Activated T-cell treated with anti-CD3 and anti-CD28 coated beads, Interleukin-2, amount 50 U/mL, for 48 hours (primary cell): Measurements from ENCODE around the gene CARD14.
"Not testable (repeated sequence)": the region's sequence is repeated elsewhere in the genome, so short reads cannot be mapped to it uniquely, and the experiment has no call there.

Source experiments
- DNase-seq, 2 experiments: peaks; one replicate each; pipeline ENCODE4 v3.0.0-alpha.2; 2020

The CARD14 gene

GRCh38 chr17:80229011-80229410, 59.2 kb downstream of the CARD14 start:
- no peak for DNase-seq

- no peak for DNase-seq
Observed at GRCh38 chr17:80232438-80232837, 62.6 kb downstream of the CARD14 start.

DNA sequence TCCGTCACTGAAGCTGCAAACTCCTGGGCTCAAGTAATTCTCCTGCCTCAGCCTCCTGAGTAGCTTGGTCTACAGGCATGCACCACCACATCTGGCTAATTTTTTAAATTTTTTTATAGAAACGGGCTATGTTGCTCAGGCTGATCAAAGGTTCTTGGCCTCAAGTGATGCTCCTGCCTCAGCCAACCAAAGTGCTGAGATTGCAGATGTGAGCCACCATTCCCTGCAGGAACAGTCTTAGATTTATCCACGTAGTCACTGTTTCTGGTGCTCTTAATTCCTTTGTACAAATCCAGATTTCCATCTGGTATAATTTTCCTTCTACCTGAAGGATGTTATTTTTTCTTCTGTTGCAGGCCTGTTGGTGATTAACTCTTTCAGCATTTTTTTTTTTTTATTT, 63.4 kb downstream of the CARD14 start:
- no peak for DNase-seq

- no peak for DNase-seq
Observed at GRCh38 chr17:80236911-80237310, 67.1 kb downstream of the CARD14 start.

- no peak for DNase-seq
Observed at GRCh38 chr17:80237386-80237785, 67.6 kb downstream of the CARD14 start.

DNA sequence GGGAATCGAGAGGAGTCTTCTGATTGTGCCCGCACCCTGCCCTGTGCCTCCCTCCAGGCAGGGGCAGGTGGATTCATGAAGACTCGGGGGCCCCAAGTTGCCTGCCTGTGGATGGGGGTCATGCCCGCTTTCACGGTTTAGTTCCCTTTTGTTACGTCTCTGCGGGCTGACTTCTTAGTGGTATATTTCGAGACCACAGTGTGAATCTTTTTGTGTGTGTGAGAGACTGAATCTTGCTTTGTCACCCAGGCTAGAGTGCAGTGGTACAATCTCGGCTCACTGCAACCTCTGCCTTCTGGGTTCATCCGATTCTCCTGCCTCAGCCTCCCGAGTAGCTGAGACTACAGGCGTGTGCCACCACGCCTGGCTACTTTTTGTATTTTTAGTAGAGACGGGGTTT, 72.7 kb downstream of the CARD14 start:
- no peak for DNase-seq

GRCh38 chr17:80243526-80244433, 74.0 kb downstream of the CARD14 start:
- no peak for DNase-seq

- DNase-seq: not testable (repeated sequence)
Observed at GRCh38 chr17:80244448-80244847, 74.6 kb downstream of the CARD14 start.

DNA sequence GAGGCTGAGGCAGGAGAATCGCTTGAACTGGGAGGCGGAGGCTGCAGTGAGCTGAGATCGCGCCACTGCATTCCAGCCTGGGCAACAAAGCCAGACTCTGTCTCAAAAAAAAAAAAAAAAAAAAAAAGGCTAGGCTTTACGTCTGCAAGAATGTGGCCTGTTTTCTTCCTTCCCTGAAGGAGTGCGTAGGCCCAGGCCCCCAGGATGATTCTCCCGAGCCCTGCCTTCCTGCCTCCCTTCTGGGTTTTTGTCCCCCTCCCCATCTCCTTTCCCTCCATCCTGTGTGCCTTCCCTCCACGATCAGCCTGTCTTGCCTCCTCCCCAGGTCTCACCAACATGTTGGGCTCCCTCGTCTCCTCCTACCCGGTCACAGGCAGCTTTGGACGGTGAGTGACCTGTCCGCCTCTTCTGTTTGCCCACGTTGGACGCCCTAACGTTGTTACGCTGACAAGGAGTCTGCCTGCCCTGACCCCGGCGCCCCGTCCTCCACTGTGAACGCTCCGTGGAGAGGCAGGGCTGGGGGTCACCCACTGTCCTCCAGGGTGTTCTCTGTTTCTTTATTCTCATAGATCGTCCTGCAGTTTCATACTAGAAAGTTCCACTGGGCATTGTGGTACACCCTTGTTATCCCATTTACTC, 75.2 kb downstream of the CARD14 start:
- no peak for DNase-seq

- DNase-seq: no peak
Observed at GRCh38 chr17:80245566-80246265, 75.9 kb downstream of the CARD14 start.

DNA sequence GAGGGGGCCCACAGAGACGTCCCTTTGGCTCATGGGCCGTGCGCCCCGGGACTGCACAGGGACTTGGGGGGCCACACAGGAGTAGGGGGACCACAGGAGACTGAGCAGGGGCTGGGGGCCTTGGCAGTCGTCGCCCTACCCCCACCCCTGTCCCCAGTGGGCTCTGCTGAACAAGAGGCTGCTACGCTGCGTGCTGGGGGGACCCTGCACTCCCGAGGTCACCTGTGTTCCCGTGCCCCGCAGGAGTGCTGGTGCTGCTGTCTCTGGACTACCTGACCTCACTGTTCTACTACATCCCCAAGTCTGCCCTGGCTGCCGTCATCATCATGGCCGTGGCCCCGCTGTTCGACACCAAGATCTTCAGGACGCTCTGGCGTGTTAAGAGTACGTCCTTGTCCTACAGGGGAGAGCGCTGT, 76.4 kb downstream of the CARD14 start:
- no peak for DNase-seq

DNA sequence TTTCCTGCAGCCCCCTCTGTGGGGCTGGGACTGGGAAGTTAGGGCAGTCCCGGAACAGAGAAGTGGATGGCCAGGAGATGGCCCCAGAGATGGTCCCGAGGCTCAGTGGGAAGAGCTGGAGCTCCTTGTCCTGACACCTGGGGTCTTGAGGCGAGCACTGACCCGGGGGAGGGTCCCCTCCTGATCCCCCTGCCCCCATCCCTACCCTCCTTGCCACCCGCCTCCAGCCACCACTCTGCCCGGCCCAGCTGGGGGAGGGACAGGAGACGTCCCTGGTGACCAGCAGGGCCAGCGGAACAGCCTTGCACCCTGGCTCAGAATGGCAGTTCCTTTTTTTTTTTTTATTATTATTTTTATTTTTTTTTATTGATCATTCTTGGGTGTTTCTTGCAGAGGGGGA, 76.9 kb downstream of the CARD14 start:
- DNase-seq: no peak

- no peak for DNase-seq
Observed at GRCh38 chr17:80247561-80247960, 77.7 kb downstream of the CARD14 start.

- DNase-seq: no peak
Observed at GRCh38 chr17:80248001-80248893, 78.4 kb downstream of the CARD14 start.

DNA sequence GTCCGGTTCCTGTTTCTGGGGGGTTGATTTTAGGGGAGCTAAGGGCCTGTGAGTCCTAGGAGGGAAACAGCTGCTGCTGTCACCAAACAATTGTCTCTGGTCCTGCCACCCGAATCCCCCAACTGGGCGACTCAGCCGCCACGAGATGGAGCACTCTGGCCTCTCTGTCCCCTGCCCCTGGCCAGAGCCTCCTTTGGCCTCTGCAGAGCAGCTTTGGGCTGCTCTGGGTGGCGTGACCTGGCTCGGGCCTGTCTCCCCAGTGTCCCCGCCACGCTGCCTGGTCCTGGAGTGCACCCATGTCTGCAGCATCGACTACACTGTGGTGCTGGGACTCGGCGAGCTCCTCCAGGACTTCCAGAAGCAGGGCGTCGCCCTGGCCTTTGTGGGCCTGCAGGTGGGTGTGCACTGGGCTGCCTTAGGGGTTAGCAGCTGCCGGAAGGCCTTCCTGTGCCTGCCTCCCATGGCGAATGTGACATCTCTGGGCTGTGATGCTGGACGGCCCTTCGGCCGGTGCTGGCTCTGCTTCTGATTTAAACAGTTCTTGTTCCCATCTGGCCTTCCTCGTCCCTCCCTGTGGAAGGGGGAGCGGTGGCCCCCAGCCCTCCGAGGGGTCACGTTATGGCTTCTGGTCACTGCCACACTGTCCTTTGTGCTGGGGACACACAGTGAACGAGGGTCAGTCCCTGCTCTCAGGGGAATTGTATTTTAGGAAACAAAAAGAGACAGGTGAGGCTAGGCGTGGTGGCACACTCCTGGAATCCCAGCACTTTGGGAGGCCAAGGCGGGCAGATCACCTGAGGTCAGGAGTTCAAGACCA, 79.3 kb downstream of the CARD14 start:
- DNase-seq: no peak

- no peak for DNase-seq
Observed at GRCh38 chr17:80251966-80252365, 82.1 kb downstream of the CARD14 start.

GRCh38 chr17:80252871-80253270, 83.0 kb downstream of the CARD14 start:
- peak; percentile 93 to 94 for DNase-seq

DNA sequence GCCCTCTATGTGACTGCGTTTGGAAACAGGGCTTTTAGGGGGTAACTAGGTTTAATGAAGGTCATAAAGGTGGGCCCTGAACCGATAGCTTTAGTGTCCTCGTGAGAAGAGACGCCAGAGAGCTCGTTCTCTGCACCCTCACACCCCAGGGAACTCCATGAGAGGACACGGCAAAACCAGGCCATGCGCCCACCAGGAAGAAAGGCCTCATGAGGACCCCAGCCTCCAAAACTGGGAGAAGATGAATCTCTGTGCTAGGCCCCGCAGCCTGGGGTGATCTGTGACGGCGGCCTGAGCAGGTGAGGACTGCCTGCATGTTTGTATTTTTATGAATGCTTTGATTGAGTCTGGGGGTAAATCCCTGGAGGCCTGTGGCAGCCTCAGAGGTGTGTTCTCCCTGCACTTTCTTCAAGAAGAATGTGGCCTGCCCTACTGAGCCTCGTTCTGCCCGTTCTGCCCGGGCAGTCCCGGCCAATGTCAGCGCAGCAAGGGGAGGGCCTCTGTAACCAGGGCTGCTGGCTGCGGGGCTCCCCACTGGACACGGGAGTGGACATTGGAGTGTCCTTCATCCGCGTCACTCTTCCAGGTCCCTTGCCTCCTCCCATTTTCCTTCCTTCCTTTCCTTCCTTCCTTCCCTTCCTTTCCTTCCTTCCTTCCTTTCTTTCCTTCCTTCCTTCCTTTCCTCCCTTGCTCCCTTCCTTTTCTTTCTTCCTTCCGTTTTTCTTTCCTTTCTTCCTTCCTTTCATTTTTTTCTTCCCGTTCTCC, 84.0 kb downstream of the CARD14 start:
- DNase-seq: no peak

- DNase-seq: peak; percentile 77 to 80
Observed at GRCh38 chr17:80254396-80255251, 84.8 kb downstream of the CARD14 start.

GRCh38 chr17:80256034-80256350, 86.2 kb downstream of the CARD14 start:
- no peak for DNase-seq
